ENCODE data around the gene NAV2.

NAV2 gene

GRCh38 chr11:20134991-20135736, 422.5 kb downstream of the NAV2 start:
- in situ Hi-C loops (cut with HindIII; ENCODE audit: low sequenced_read_pairs): loop anchor here (25.0 kb wide), 1 partner anchor 227 kb away; the partner anchor contains the start of gene HTATIP2
- no peak for TF ChIP-seq CTCF (IDR thresholded peaks at IDR 0.05; ENCODE audit: low read depth, low read length)
- no peak for DNase-seq (ENCODE audit: low read depth, low spot score)
- no peak overlapping the region for H3K4me3 ChIP-seq (ENCODE audit: low read depth, low read length)

DNA sequence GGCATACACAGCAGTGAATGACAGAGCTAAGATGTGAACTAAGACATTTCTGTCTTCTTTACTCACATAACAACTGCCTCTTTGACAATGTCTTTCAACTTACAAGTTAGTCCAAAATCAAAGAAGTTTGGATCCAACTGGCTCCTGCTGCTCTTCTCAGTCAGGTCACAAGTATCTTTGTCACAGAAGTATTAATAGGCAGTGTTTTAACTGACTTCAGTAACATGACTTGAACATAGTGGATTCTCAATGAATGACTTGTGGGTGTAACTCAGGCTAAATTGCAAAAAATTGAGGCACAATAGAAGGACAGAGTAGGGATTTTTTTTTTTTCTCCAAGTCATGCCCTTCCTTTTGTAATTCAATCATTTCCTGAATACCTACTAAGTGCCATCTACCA, 425.0 kb downstream of the NAV2 start:
- in situ Hi-C loops (cut with HindIII; ENCODE audit: low sequenced_read_pairs): loop anchor here (25.0 kb wide), 1 partner anchor 225 kb away; the partner anchor contains the start of gene HTATIP2
- no peak overlapping the region for H3K4me3 ChIP-seq (ENCODE audit: low read depth, low read length)
- no peak for TF ChIP-seq CTCF (IDR thresholded peaks at IDR 0.05; ENCODE audit: low read depth, low read length)
- no peak for DNase-seq (ENCODE audit: low read depth, low spot score)

- in situ Hi-C loops (cut with HindIII; ENCODE audit: low sequenced_read_pairs): loop anchor here (25.0 kb wide), 1 partner anchor 224 kb away; the partner anchor contains the start of gene HTATIP2
Observed at GRCh38 chr11:20138707-20139106, 426.1 kb downstream of the NAV2 start.

GRCh38 chr11:20154381-20154780, 441.7 kb downstream of the NAV2 start:
- no peak for TF ChIP-seq CTCF (IDR thresholded peaks at IDR 0.05; ENCODE audit: low read depth, low read length)
- in situ Hi-C loops (cut with HindIII; ENCODE audit: low sequenced_read_pairs): no loop called here
- no peak for DNase-seq (ENCODE audit: low read depth, low spot score)
- no peak overlapping the region for H3K4me3 ChIP-seq (ENCODE audit: low read depth, low read length)

More at GRCh38 chr11:20138707-20139106, 426.1 kb downstream of the NAV2 start:
- DNase-seq (ENCODE audit: low read depth, low spot score): no peak
- no peak overlapping the region for H3K4me3 ChIP-seq (ENCODE audit: low read depth, low read length)
- TF ChIP-seq CTCF (IDR thresholded peaks at IDR 0.05; ENCODE audit: low read depth, low read length): no peak

DNA sequence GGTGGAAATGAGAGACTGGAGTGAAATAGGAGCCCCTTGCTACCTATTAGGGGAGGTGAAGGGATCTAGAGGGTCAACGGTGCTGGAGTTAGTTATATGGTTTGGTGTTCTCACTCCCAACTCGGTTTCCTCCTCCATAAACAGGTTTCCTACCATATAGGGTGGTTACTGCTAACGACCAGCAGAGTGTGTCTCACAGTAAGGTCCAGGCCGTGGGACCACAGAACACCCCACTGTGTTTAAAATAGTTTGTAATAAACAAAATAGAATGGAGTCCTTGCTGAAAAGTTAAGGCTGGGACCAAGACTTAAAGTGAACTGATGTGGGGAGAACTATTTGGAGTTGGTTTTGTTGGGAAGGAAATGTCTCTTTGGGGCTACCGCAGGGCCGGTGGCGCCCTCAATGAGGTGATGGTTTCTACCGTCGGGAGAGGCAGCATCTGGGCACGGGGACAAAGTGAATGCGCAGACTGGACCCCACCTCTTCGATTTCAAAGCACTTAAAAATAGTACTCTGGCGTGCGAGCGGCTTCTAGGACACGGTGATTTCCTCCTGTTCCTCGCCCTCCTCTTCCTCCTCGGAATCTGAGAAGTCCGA, 443.1 kb downstream of the NAV2 start:
- H3K4me3 ChIP-seq (ENCODE audit: low read depth, low read length): no peak overlapping the region
- DNase-seq (ENCODE audit: low read depth, low spot score): no peak
- in situ Hi-C loops (cut with HindIII; ENCODE audit: low sequenced_read_pairs): no loop called here
- TF ChIP-seq CTCF (IDR thresholded peaks at IDR 0.05; ENCODE audit: low read depth, low read length): no peak

DNA sequence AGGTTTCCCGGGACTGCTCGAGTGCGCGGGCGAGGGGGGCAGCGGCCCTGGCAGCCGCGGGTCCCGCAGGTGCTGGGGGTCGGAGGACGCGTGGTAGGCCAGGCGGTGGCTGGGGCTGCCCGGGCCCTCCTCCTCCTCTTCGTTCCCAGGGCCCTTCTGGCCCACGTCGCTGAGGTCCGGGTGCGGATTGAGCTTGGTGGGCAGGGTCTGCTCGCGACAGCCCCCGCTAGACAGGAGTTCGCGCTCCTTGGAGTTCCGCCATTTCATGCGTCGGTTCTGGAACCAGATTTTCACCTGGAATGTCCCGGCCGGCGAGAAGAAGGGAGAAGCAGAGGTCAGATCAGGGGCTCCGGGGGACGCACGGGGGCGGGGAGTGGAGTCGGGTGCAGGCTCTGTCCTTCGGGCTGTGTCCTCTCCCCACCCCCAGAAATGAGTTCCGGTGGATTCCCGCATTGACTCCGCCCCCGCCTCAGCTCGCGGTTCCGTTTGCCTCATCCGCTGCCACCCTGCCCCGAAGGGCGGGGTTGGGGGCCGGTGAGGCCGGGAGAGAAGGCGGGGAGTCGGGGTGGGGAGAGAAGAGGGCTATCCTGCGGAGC, 443.7 kb downstream of the NAV2 start:
- H3K4me3 ChIP-seq (ENCODE audit: low read depth, low read length): no peak overlapping the region
- in situ Hi-C loops (cut with HindIII; ENCODE audit: low sequenced_read_pairs): no loop called here
- no peak for DNase-seq (ENCODE audit: low read depth, low spot score)
- TF ChIP-seq CTCF (IDR thresholded peaks at IDR 0.05; ENCODE audit: low read depth, low read length): no peak
